ENCODE results near the gene PDPN.

The PDPN gene

GRCh38 chr1:13540866-13541265 is 42.8 kb upstream of the PDPN start:
- H3K36me3 ChIP-seq = no peaks in the 10 kb centered on the region
- H3K27me3 ChIP-seq = peaks cover 0 to 12% of the 10 kb centered on the region in 2 donors
- no peak overlapping the region for H3K4me3 ChIP-seq
- no peak overlapping the region for H3K27ac ChIP-seq
- DNase-seq = no peak
- intact Hi-C loops (cut with DNase I; ENCODE audit: low total_unique reads) = no loop called here
- no peaks in the 10 kb centered on the region for H3K9me3 ChIP-seq
- peaks cover 0 to 7% (median 3%) of the 10 kb centered on the region in 4 donors for H3K4me1 ChIP-seq
- no peak for TF ChIP-seq CTCF (IDR thresholded peaks at IDR 0.05)

GRCh38 chr1:13541435-13542215 is 42.0 kb upstream of the PDPN start:
- no peak for TF ChIP-seq CTCF (IDR thresholded peaks at IDR 0.05)

GRCh38 chr1:13543451-13544220 is 40.0 kb upstream of the PDPN start:
- Histone ChIP-seq H3K4me1 (peaks cover 0 to 7% (median 3%) of the 10 kb centered on the region in 4 donors), H3K9me3 (no peaks in the 10 kb centered on the region), H3K36me3 (no peaks in the 10 kb centered on the region), H3K27me3 (peaks cover 0 to 10% of the 10 kb centered on the region in 2 donors), H3K27ac (no peak overlapping the region), H3K4me3 (peak overlapping the region in 1 of 2 donors; percentile 24)
- TF ChIP-seq CTCF (IDR thresholded peaks at IDR 0.05) = peak; percentile 20 to 26
- intact Hi-C loops (cut with DNase I; ENCODE audit: low total_unique reads) = no loop called here
- DNase-seq = peak in 1 of 2 donors; percentile 36

More at GRCh38 chr1:13541435-13542215, 42.0 kb upstream of the PDPN start:
- H3K9me3 ChIP-seq = no peaks in the 10 kb centered on the region
- H3K4me1 ChIP-seq = peaks cover 0 to 7% (median 3%) of the 10 kb centered on the region in 4 donors
- H3K27me3 ChIP-seq = peaks cover 0 to 6% of the 10 kb centered on the region in 2 donors
- no peak overlapping the region for H3K27ac ChIP-seq
- no peaks in the 10 kb centered on the region for H3K36me3 ChIP-seq
- no peak overlapping the region for H3K4me3 ChIP-seq
- intact Hi-C loops (cut with DNase I; ENCODE audit: low total_unique reads) = no loop called here
- no peak for DNase-seq

- no peak for TF ChIP-seq CTCF (IDR thresholded peaks at IDR 0.05)
- Histone ChIP-seq H3K27ac (no peak overlapping the region), H3K36me3 (no peaks in the 10 kb centered on the region), H3K9me3 (no peaks in the 10 kb centered on the region), H3K27me3 (peaks cover 0 to 10% of the 10 kb centered on the region in 2 donors), H3K4me3 (no peak overlapping the region), H3K4me1 (peaks cover 0 to 7% (median 3%) of the 10 kb centered on the region in 4 donors)
- no peak for DNase-seq
- intact Hi-C loops (cut with DNase I; ENCODE audit: low total_unique reads) = no loop called here
Measured at GRCh38 chr1:13544221-13544556, 39.4 kb upstream of the PDPN start.

- no peak for DNase-seq
- no peak overlapping the region for H3K27ac ChIP-seq
- peaks cover 0 to 7% (median 3%) of the 10 kb centered on the region in 4 donors for H3K4me1 ChIP-seq
- H3K4me3 ChIP-seq = no peak overlapping the region
- no peak for TF ChIP-seq CTCF (IDR thresholded peaks at IDR 0.05)
- H3K36me3 ChIP-seq = no peaks in the 10 kb centered on the region
- intact Hi-C loops (cut with DNase I; ENCODE audit: low total_unique reads) = no loop called here
- H3K9me3 ChIP-seq = no peaks in the 10 kb centered on the region
- H3K27me3 ChIP-seq = peaks cover 0 to 10% of the 10 kb centered on the region in 2 donors
Measured at GRCh38 chr1:13546791-13547190, 36.8 kb upstream of the PDPN start.

Measured in tibial artery (tissue), 4 donors.